ENCODE data around the gene ASPM. TPM values are rescaled to one million over a fixed set of nuclear protein-coding genes. Genes with fewer than 3 reads are reported as not detected.

ASPM gene
- total RNA-seq, 5 donors from 2014 or later (not counting 1 experiment from before 2014, with no cell fraction given): 0.41 to 0.93 (median 0.44) TPM

- H3K27ac ChIP-seq (ENCODE audit: low read length): no peak overlapping the region
- H3K36me3 ChIP-seq (ENCODE audit: control insufficient read depth in 2 of 2, extremely low read depth in 1 of 2, insufficient read depth in 1 of 2, low read length in 1 of 2): no peaks in the 10 kb centered on the region
- DNase-seq: no peak
- H3K36me3 Mint-ChIP-seq: no peaks in the 10 kb centered on the region
- ChIA-PET POLR2A (interaction anchor here in 1 of 2 donors (0.6 kb wide), 1 partner anchor 24 kb away, joined by 4 read pairs; no protein-coding TSS in a partner anchor), CTCF (interaction anchor here (0.7 to 0.8 kb wide), 2 partner anchors 35 to 111 kb away, joined by 3 to 5 read pairs; no protein-coding TSS in a partner anchor)
- H3K4me1 Mint-ChIP-seq: peaks cover 11 to 36% (median 32%) of the 10 kb centered on the region in 3 donors
- no peak for ATAC-seq (replicated peaks in 1 of 4)
- peaks cover 0 to 4% of the 10 kb centered on the region in 2 experiments for H3K27me3 ChIP-seq (replicated peaks in 1 of 2; ENCODE audit: control insufficient read depth in 2 of 2, extremely low read depth in 1 of 2, insufficient read depth in 2 of 2, low read length in 1 of 2)
- H3K27me3 Mint-ChIP-seq: peaks cover 0 to 4% of the 10 kb centered on the region in 2 donors
- H3K9me3 Mint-ChIP-seq: no peaks in the 10 kb centered on the region
- no peak overlapping the region for H3K27ac Mint-ChIP-seq
- peak overlapping the region; percentile 84 to 88 (median 85) for H3K4me3 Mint-ChIP-seq
- H3K4me1 ChIP-seq (ENCODE audit: control insufficient read depth in 1 of 2, extremely low read depth in 1 of 2, insufficient read depth in 2 of 2, low read length in 2 of 2): peaks cover 8 to 10% of the 10 kb centered on the region in 2 experiments
- H3K9me3 ChIP-seq: no peaks in the 10 kb centered on the region
- peak overlapping the region; percentile 84 to 95 for H3K4me3 ChIP-seq (ENCODE audit: control insufficient read depth in 1 of 2, extremely low read depth in 1 of 2, low read length in 1 of 2)
- no CpG with 5 or more reads among the region's 11 CpGs for WGBS (ENCODE audit: insufficient coverage)
Measured at GRCh38 chr1:197145446-197146024, 934 bp downstream of the ASPM start.

- Histone ChIP-seq H3K27me3 (replicated peaks in 1 of 2; ENCODE audit: control insufficient read depth in 2 of 2, extremely low read depth in 1 of 2, insufficient read depth in 2 of 2, low read length in 1 of 2) (peaks cover 0 to 4% of the 10 kb centered on the region in 2 experiments), H3K36me3 (ENCODE audit: control insufficient read depth in 2 of 2, extremely low read depth in 1 of 2, insufficient read depth in 1 of 2, low read length in 1 of 2) (no peaks in the 10 kb centered on the region), H3K27ac (ENCODE audit: low read length) (no peak overlapping the region), H3K4me3 (ENCODE audit: control insufficient read depth in 1 of 2, extremely low read depth in 1 of 2, low read length in 1 of 2) (no peak overlapping the region), H3K4me1 (ENCODE audit: control insufficient read depth in 1 of 2, extremely low read depth in 1 of 2, insufficient read depth in 2 of 2, low read length in 2 of 2) (peaks cover 8 to 10% of the 10 kb centered on the region in 2 experiments), H3K9me3 (no peaks in the 10 kb centered on the region)
- no peaks in the 10 kb centered on the region for H3K36me3 Mint-ChIP-seq
- H3K4me1 Mint-ChIP-seq: peaks cover 11 to 43% (median 32%) of the 10 kb centered on the region in 3 donors
- WGBS (ENCODE audit: insufficient coverage): no CpG with 5 or more reads among the region's 5 CpGs
- ATAC-seq (replicated peaks in 1 of 4): no peak
- H3K27me3 Mint-ChIP-seq: peaks cover 0 to 4% of the 10 kb centered on the region in 2 donors
- peak overlapping the region; percentile 84 to 88 (median 85) for H3K4me3 Mint-ChIP-seq
- CTCF ChIA-PET: interaction anchor here in 1 of 2 donors (0.8 kb wide), 1 partner anchor 36 kb away, joined by 3 read pairs; no protein-coding TSS in a partner anchor
- POLR2A ChIA-PET: interaction anchor here in 1 of 2 donors (0.6 kb wide), 1 partner anchor 24 kb away, joined by 4 read pairs; no protein-coding TSS in a partner anchor
- DNase-seq: no peak
- H3K27ac Mint-ChIP-seq: no peak overlapping the region
- no peaks in the 10 kb centered on the region for H3K9me3 Mint-ChIP-seq
Measured at GRCh38 chr1:197144570-197145325, 1.7 kb downstream of the ASPM start.

DNA sequence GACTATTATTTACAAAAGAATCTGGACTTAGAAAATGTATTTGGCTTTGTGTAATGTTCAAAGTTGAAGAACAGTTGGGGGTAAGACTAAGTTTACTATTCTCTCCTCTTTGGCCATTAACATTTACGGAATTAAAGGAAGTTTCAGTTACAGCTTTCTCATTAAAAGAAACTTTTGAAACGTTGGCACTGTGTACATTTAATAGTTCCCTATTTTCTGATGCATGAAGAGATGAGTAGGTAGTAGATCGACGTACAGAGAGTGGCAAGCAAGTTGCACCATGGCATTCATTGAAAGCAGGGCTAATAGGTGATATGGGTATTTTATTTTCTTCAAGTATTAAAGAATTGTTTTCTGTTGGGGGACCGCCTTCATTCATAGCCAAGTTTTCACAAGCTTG, 3.2 kb downstream of the ASPM start:
- no peak overlapping the region for H3K27ac ChIP-seq (ENCODE audit: low read length)
- POLR2A ChIA-PET: no interaction called here

DNA sequence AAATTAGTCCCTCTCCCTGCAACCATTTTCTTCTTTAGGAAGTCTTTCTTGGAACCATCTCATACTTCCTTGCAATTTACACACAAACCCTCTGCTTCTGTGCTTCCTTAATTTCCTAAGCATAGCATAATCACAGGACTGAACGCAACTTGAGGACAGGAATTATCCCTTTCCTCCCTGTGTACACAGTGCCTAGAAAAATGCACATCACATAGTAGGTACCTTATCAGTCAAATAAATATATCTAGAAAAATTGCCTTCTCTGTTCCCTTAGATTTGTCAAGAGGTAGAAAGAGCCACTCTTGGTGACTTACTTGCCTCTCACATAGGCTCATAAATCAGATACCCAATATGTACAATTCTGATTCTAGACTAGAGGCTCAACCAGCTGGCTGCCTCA, 4.9 kb downstream of the ASPM start:
- H3K27ac ChIP-seq (ENCODE audit: low read length): no peak overlapping the region
- Mint-ChIP-seq H3K27me3 (peaks cover 0 to 4% of the 10 kb centered on the region in 2 donors), H3K4me1 (peaks cover 7 to 47% (median 23%) of the 10 kb centered on the region in 3 donors), H3K36me3 (no peaks in the 10 kb centered on the region), H3K27ac (no peak overlapping the region), H3K9me3 (no peaks in the 10 kb centered on the region), H3K4me3 (no peak overlapping the region)
- H3K9me3 ChIP-seq: no peaks in the 10 kb centered on the region
- H3K36me3 ChIP-seq (ENCODE audit: control insufficient read depth in 2 of 2, extremely low read depth in 1 of 2, insufficient read depth in 1 of 2, low read length in 1 of 2): no peaks in the 10 kb centered on the region
- ChIA-PET POLR2A (no interaction called here), CTCF (no interaction called here)
- ATAC-seq (replicated peaks in 1 of 4) (no peak), DNase-seq (no peak)
- peaks cover 0 to 4% of the 10 kb centered on the region in 2 experiments for H3K27me3 ChIP-seq (replicated peaks in 1 of 2; ENCODE audit: control insufficient read depth in 2 of 2, extremely low read depth in 1 of 2, insufficient read depth in 2 of 2, low read length in 1 of 2)
- H3K4me1 ChIP-seq (ENCODE audit: control insufficient read depth in 1 of 2, extremely low read depth in 1 of 2, insufficient read depth in 2 of 2, low read length in 2 of 2): peaks cover 6 to 10% of the 10 kb centered on the region in 2 experiments
- H3K4me3 ChIP-seq (ENCODE audit: control insufficient read depth in 1 of 2, extremely low read depth in 1 of 2, low read length in 1 of 2): no peak overlapping the region
- 100% methylated on average over 1 of the region's 1 CpG for WGBS (ENCODE audit: insufficient coverage)

More for the DNA sequence above, 3.2 kb downstream of the ASPM start:
- Histone ChIP-seq H3K4me3 (ENCODE audit: control insufficient read depth in 1 of 2, extremely low read depth in 1 of 2, low read length in 1 of 2) (no peak overlapping the region), H3K4me1 (ENCODE audit: control insufficient read depth in 1 of 2, extremely low read depth in 1 of 2, insufficient read depth in 2 of 2, low read length in 2 of 2) (peaks cover 9 to 10% of the 10 kb centered on the region in 2 experiments), H3K9me3 (no peaks in the 10 kb centered on the region), H3K27me3 (replicated peaks in 1 of 2; ENCODE audit: control insufficient read depth in 2 of 2, extremely low read depth in 1 of 2, insufficient read depth in 2 of 2, low read length in 1 of 2) (peaks cover 0 to 4% of the 10 kb centered on the region in 2 experiments), H3K36me3 (ENCODE audit: control insufficient read depth in 2 of 2, extremely low read depth in 1 of 2, insufficient read depth in 1 of 2, low read length in 1 of 2) (no peaks in the 10 kb centered on the region)
- no peaks in the 10 kb centered on the region for H3K36me3 Mint-ChIP-seq
- peaks cover 0 to 4% of the 10 kb centered on the region in 2 donors for H3K27me3 Mint-ChIP-seq
- no peak overlapping the region for H3K27ac Mint-ChIP-seq
- no peaks in the 10 kb centered on the region for H3K9me3 Mint-ChIP-seq
- H3K4me1 Mint-ChIP-seq: peaks cover 11 to 47% (median 32%) of the 10 kb centered on the region in 3 donors
- no peak for DNase-seq
- ATAC-seq (replicated peaks in 1 of 4): no peak
- no peak overlapping the region for H3K4me3 Mint-ChIP-seq
- WGBS (ENCODE audit: insufficient coverage): 62% methylated on average over 3 of the region's 5 CpGs
- CTCF ChIA-PET: interaction anchor here (0.6 to 1.0 kb wide), 2 partner anchors 36 to 745 kb away, joined by 3 read pairs; no protein-coding TSS in a partner anchor

DNA sequence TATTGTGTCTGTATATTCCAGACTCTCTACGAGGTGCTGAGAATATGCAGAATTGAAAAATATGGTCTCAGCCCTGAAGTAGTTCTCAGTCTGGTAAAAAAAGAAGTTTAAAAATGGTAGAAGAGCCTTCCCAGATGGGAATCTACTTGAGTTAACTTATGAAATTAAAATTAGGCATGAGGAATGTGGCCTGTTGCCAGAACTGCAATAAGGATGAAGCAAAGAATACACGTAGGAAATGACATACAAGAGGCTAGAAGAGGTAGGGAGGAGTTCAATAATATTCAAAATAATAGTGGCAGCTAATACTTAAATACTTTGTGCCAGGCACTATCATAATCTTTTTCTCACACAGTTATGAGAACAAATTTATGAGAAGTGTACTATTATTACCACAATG, 6.3 kb downstream of the ASPM start:
- H3K27me3 ChIP-seq (replicated peaks in 1 of 2; ENCODE audit: control insufficient read depth in 2 of 2, extremely low read depth in 1 of 2, insufficient read depth in 2 of 2, low read length in 1 of 2): no peaks in the 10 kb centered on the region
- ChIA-PET POLR2A (no interaction called here), CTCF (no interaction called here)
- H3K27ac Mint-ChIP-seq: no peak overlapping the region
- H3K27me3 Mint-ChIP-seq: peaks cover 0 to 4% of the 10 kb centered on the region in 2 donors
- H3K4me1 ChIP-seq (ENCODE audit: control insufficient read depth in 1 of 2, extremely low read depth in 1 of 2, insufficient read depth in 2 of 2, low read length in 2 of 2): peaks cover 2 to 3% of the 10 kb centered on the region in 2 experiments
- no peak for ATAC-seq (replicated peaks in 1 of 4)
- H3K4me3 ChIP-seq (ENCODE audit: control insufficient read depth in 1 of 2, extremely low read depth in 1 of 2, low read length in 1 of 2): no peak overlapping the region
- no peaks in the 10 kb centered on the region for H3K36me3 ChIP-seq (ENCODE audit: control insufficient read depth in 2 of 2, extremely low read depth in 1 of 2, insufficient read depth in 1 of 2, low read length in 1 of 2)
- no peak for DNase-seq
- H3K4me1 Mint-ChIP-seq: peaks cover 2 to 41% (median 8%) of the 10 kb centered on the region in 3 donors
- no peaks in the 10 kb centered on the region for H3K36me3 Mint-ChIP-seq
- 80% methylated on average over 1 of the region's 2 CpGs for WGBS (ENCODE audit: insufficient coverage)
- no peak overlapping the region for H3K4me3 Mint-ChIP-seq
- no peak overlapping the region for H3K27ac ChIP-seq (ENCODE audit: low read length)
- no peaks in the 10 kb centered on the region for H3K9me3 ChIP-seq
- H3K9me3 Mint-ChIP-seq: no peaks in the 10 kb centered on the region

GRCh38 chr1:197139169-197139568, 7.3 kb downstream of the ASPM start:
- H3K36me3 Mint-ChIP-seq: no peaks in the 10 kb centered on the region
- Histone ChIP-seq H3K36me3 (ENCODE audit: control insufficient read depth in 2 of 2, extremely low read depth in 1 of 2, insufficient read depth in 1 of 2, low read length in 1 of 2) (no peaks in the 10 kb centered on the region), H3K4me1 (ENCODE audit: control insufficient read depth in 1 of 2, extremely low read depth in 1 of 2, insufficient read depth in 2 of 2, low read length in 2 of 2) (peaks cover 0 to 2% of the 10 kb centered on the region in 2 experiments), H3K27me3 (replicated peaks in 1 of 2; ENCODE audit: control insufficient read depth in 2 of 2, extremely low read depth in 1 of 2, insufficient read depth in 2 of 2, low read length in 1 of 2) (no peaks in the 10 kb centered on the region), H3K4me3 (ENCODE audit: control insufficient read depth in 1 of 2, extremely low read depth in 1 of 2, low read length in 1 of 2) (no peak overlapping the region), H3K27ac (ENCODE audit: low read length) (no peak overlapping the region), H3K9me3 (no peaks in the 10 kb centered on the region)
- peaks cover 0 to 35% (median 5%) of the 10 kb centered on the region in 3 donors for H3K4me1 Mint-ChIP-seq
- H3K9me3 Mint-ChIP-seq: no peaks in the 10 kb centered on the region
- H3K4me3 Mint-ChIP-seq: no peak overlapping the region
- WGBS (ENCODE audit: insufficient coverage): no CpG with 5 or more reads among the region's 15 CpGs
- POLR2A ChIA-PET: no interaction called here
- H3K27me3 Mint-ChIP-seq: peaks cover 0 to 4% of the 10 kb centered on the region in 2 donors
- no peak overlapping the region for H3K27ac Mint-ChIP-seq
- no peak for DNase-seq
- CTCF ChIA-PET: interaction anchor here in 1 of 2 donors (0.8 kb wide), 1 partner anchor 20 kb away, joined by 3 read pairs; no protein-coding TSS in a partner anchor
- ATAC-seq (replicated peaks in 1 of 4): no peak

Measured in T-cell (primary cell).